Tibial nerve (tissue), 4 donors: Measurements from ENCODE around the gene ZDHHC18.
A peak's percentile ranks its signal among the peaks of the same experiment; 100 is the strongest.

Experiments
- CTCF ChIP-seq, 5 experiments: fragments of 200-600 bp in 3 of 5; fragments of 450-650 bp in 2 of 5; sonication (generic) in 3 of 5; IDR thresholded peaks; one replicate each; pipeline ENCODE4 v1.5.1; 2016 to 2019; ENCODE audit warnings: antibody characterized with exemption in 5 of 5, mild to moderate bottlenecking in 3 of 5, moderate library complexity in 2 of 5
- EP300 ChIP-seq, 2 donors: sonication (generic); formaldehyde crosslinking; IDR thresholded peaks; one replicate each; pipeline ENCODE4 v1.6.1; 2017; ENCODE audit warnings: antibody characterized with exemption in 2 of 2, mild to moderate bottlenecking in 1 of 2
- POLR2A ChIP-seq, 2 donors: fragments of 450-650 bp; IDR thresholded peaks; one replicate each; pipeline ENCODE4 v1.6.1; 2017; ENCODE audit warnings: antibody characterized with exemption in 2 of 2, mild to moderate bottlenecking in 2 of 2, moderate library complexity in 2 of 2

DNA sequence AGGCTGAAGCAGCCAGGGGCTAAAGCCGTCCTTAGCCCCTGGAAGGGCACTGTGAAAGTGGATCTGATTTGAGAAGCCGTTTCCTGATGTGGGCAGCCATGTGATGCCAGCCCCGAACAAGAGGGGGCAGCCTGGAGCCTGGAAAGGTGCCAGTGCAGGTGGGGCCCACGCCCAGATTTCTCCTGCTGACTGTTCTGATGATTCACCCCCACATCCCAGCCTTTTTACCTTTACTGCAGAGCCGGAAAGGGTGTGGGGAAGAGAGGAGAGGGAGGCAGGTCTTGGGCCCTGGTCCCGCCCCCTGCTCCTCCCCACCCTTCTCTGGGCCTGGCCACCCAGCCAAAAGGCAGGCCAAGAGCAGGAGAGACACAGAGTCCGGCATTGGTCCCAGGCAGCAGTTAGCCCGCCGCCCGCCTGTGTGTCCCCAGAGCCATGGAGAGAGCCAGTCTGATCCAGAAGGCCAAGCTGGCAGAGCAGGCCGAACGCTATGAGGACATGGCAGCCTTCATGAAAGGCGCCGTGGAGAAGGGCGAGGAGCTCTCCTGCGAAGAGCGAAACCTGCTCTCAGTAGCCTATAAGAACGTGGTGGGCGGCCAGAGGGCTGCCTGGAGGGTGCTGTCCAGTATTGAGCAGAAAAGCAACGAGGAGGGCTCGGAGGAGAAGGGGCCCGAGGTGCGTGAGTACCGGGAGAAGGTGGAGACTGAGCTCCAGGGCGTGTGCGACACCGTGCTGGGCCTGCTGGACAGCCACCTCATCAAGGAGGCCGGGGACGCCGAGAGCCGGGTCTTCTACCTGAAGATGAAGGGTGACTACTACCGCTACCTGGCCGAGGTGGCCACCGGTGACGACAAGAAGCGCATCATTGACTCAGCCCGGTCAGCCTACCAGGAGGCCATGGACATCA is 36.5 kb downstream of the ZDHHC18 start, which contains the start of gene SFN:
- TF ChIP-seq CTCF (IDR thresholded peaks at IDR 0.05) = peak in 1 of 5 experiments; percentile 20
- TF ChIP-seq POLR2A (IDR thresholded peaks at IDR 0.05) = no peak
- no peak for TF ChIP-seq EP300 (IDR thresholded peaks at IDR 0.05)
